ENCODE data around the gene LCTL. TPM values are rescaled to one million over a fixed set of nuclear protein-coding genes. Genes with fewer than 3 reads are reported as not detected.

LCTL gene
- total RNA-seq, 1 donor = 0.43 TPM

- H3K4me3 ChIP-seq (ENCODE audit: low read depth, low read length) = no peak overlapping the region
- TF ChIP-seq CTCF (IDR thresholded peaks at IDR 0.05; ENCODE audit: insufficient read depth, low read depth, low read length) = no peak
- DNase-seq (ENCODE audit: low read depth) = no peak
These were observed 41.9 kb downstream of the LCTL start for GRCh38 chr15:66523926-66524325.

GRCh38 chr15:66515901-66516322 is 49.9 kb downstream of the LCTL start:
- no peak for DNase-seq (ENCODE audit: low read depth)
- TF ChIP-seq CTCF (IDR thresholded peaks at IDR 0.05; ENCODE audit: insufficient read depth, low read depth, low read length) = no peak
- no peak overlapping the region for H3K4me3 ChIP-seq (ENCODE audit: low read depth, low read length)

- no peak for TF ChIP-seq CTCF (IDR thresholded peaks at IDR 0.05; ENCODE audit: insufficient read depth, low read depth, low read length)
- H3K4me3 ChIP-seq (ENCODE audit: low read depth, low read length) = no peak overlapping the region
- DNase-seq (ENCODE audit: low read depth) = no peak
These were observed 51.2 kb downstream of the LCTL start for GRCh38 chr15:66514586-66514985.

GRCh38 chr15:66508293-66508883 is 57.4 kb downstream of the LCTL start:
- H3K4me3 ChIP-seq (ENCODE audit: low read depth, low read length) = no peak overlapping the region
- no peak for DNase-seq (ENCODE audit: low read depth)
- no peak for TF ChIP-seq CTCF (IDR thresholded peaks at IDR 0.05; ENCODE audit: insufficient read depth, low read depth, low read length)

GRCh38 chr15:66505818-66506217 is 60.0 kb downstream of the LCTL start:
- DNase-seq (ENCODE audit: low read depth) = no peak
- TF ChIP-seq CTCF (IDR thresholded peaks at IDR 0.05; ENCODE audit: insufficient read depth, low read depth, low read length) = no peak
- peak overlapping the region; percentile 100 for H3K4me3 ChIP-seq (ENCODE audit: low read depth, low read length)

- no peak for TF ChIP-seq CTCF (IDR thresholded peaks at IDR 0.05; ENCODE audit: insufficient read depth, low read depth, low read length)
- peak overlapping the region; percentile 100 for H3K4me3 ChIP-seq (ENCODE audit: low read depth, low read length)
- DNase-seq (ENCODE audit: low read depth) = no peak
These were observed 60.4 kb downstream of the LCTL start for GRCh38 chr15:66505430-66505811.
